ENCODE data around the gene PRPSAP1.
A peak's percentile ranks its signal among the peaks of the same experiment; 100 is the strongest.

The PRPSAP1 gene

DNA sequence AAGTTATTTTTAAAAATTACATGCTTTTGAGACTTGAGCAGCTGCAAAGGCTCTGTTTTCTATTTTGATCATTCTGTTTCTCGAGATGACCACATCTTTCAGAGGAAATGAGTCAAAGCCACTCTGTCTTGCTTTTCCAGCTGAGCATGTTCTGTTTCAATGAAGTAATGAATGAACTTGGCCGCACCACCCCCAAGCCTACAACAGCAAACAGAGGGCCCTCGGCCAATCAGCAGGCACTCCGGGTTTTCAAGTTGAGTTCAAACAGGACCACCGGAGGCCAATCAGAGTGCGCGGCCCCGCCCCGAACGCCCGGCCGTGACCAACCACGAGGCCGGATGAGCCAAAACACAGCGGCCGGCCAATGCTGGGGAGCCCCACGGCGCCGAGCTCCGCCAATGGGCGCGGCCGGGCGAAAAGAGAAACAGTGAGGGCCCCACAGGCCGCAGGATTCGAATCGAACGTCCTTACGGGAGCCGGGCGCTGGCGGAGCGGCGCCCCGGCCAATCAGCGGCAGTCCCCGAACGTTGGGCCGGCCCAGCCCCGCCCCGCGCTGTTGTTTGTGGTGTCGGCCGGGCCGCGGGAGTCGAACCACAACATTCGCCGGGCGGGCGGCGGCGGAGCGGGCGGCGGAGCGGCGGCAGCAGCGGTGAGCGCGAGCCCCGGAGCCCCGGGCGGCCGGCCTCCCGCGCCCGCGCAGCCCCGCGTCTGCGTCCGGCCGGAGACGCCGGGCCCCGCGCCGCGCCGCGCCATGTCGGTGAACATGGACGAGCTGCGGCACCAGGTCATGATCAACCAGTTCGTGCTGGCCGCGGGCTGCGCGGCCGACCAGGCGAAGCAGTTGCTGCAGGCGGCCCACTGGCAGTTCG, 88.7 kb downstream of the PRPSAP1 start, which contains the start of gene UBALD2:
TSS of gene UBALD2 (plus strand) at position 594 of the 869 bp plus-strand sequence. CDS start at position 752, 158 bp downstream.
- DNase-seq, result peak; percentile 97

GRCh38 chr17:76264425-76264754, 89.3 kb downstream of the PRPSAP1 start:
- no peak for DNase-seq

- no peak for DNase-seq
Observed at GRCh38 chr17:76263896-76264295, 89.8 kb downstream of the PRPSAP1 start.

DNA sequence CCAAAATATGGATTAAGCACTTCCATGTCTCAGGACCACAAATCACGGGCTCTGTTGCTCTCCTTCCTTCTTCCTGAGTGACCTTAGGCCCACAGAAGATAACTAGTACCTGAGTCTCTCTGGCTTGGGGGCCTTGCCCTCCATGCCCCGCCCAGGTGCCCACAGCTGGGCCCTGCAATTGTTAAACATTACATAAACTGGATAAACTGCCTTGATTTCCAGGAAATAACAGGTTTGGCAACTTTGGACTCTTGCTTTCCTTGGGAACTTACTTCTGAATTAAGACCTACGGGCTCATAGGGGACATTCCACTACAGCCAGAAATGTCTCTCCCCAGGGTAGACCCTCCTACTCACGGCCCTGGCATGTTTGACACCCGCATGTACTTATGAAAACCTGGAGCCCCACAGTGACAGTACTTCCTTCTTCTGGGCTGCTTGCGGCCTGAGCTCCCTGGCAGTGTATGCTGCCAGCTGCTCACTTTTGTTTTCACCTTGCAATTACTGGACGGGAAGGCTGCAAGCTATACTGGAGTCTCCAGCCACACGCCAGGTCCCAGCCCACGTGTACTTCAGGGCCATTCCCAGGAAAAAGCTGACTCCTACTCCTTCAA, 90.9 kb downstream of the PRPSAP1 start:
- no peak for DNase-seq

- DNase-seq, result no peak
Observed at GRCh38 chr17:76261421-76262215, 92.1 kb downstream of the PRPSAP1 start.

- DNase-seq, result no peak
Observed at GRCh38 chr17:76260669-76261068, 93.0 kb downstream of the PRPSAP1 start.

DNA sequence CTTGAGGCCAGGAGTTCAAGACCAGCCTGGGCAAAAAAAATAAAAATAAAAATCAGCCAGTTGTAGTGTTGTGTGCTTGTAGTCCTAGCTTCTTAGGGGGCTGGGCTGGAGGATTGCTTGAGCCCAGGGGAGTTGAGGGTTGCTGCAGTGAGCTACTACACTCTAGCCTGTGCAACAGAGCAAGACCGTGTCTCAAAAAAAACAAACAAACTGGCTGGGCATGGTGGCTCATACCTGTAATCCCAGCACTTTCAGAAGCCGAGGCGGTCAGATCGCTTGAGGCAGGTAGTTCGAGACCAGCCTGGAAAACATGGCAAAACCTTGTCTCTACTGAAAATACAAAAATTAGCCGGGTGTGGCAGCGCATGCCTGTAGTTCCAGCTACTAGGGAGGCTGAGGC, 93.5 kb downstream of the PRPSAP1 start:
- no peak for DNase-seq
